ELF-1 (cell line): Measurements from ENCODE around the gene ARHGAP40.

Source experiments
- DNase-seq: peaks from one replicate; pipeline ENCODE4 v3.0.0-alpha.2; 2016; ENCODE audit warnings: low read depth, low spot score

ARHGAP40 gene

GRCh38 chr20:38649275-38649891, 47.8 kb downstream of the ARHGAP40 start:
- DNase-seq: peak; percentile 39

GRCh38 chr20:38650010-38650409, 48.4 kb downstream of the ARHGAP40 start:
- no peak for DNase-seq

- no peak for DNase-seq
These were observed 49.5 kb downstream of the ARHGAP40 start for GRCh38 chr20:38651154-38651553.

DNA sequence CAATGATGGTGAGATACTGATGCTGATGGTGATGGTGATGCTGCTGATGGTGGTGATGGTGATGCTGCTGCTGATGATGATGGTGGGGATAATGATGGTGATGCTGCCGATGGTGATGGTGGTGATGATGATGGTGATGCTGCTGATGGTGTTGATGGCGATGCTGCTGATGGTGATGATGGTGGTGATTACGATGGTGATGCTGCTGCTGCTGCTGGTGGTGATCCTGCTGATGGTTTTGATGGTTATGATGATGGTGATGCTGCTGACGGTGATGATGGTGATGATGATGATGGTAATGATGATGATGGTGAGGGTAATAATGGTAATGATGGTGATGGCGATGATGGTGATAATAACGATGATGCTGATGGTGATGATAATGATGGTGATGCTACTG, 50.0 kb downstream of the ARHGAP40 start:
- no peak for DNase-seq

DNA sequence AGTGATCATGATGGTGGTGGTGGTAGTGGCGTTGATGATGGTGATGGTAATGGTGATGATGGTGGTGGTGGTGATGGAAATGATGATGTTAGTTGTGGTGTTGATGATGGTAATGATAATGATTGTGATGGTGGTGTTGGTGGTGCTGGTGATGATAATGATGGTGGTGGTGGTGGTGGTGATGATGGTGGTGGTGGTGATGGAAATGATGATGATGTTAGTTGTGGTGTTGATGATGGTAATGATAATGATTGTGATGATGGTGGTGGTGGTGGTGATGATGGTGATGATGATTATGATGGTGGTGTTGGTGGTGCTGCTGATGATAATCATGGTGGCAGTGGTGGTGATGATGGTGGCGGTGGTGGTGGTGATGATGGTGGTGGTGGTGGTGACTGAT, 51.4 kb downstream of the ARHGAP40 start:
- no peak for DNase-seq

DNA sequence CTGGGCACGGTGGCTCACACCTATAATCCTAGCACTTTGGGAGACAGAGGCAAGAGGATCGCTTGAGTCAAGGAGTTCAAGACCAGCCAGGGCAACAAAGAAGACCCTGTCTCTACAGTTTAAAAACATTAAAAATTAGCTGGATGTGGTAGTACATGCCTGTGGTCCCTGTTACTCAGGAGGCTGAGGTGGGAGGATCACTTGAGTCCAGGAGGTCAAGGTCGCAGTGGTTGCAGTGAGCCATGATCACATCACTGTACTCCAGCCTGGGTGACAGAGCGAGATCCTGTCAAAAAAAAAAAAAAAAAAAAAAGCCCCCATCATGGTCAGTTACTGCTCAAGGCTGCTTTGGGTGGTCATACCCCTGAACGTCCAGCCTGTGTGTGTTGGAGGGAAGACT, 55.8 kb downstream of the ARHGAP40 start:
- DNase-seq: no peak

- peak; percentile 62 for DNase-seq
These were observed 57.4 kb downstream of the ARHGAP40 start for GRCh38 chr20:38658879-38659596.

DNA sequence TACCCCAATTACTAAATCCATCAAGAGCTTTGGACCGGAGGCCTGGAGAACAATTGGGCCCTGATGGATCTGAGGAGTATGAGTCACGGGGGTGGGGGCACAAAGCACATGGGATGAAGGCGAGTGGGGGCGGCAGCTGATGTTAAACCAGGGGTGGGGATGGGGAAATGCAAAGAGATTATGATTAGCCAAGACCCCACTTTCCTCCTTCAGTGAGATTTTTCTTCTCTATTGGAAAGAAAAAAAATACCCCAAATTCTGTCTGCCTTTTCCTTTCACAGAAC, 57.9 kb downstream of the ARHGAP40 start:
- DNase-seq: no peak

- no peak for DNase-seq
These were observed 58.8 kb downstream of the ARHGAP40 start for GRCh38 chr20:38660429-38660828.

GRCh38 chr20:38663660-38664059, 62.1 kb downstream of the ARHGAP40 start:
- DNase-seq: no peak

GRCh38 chr20:38664284-38664683, 62.7 kb downstream of the ARHGAP40 start:
- DNase-seq: no peak

DNA sequence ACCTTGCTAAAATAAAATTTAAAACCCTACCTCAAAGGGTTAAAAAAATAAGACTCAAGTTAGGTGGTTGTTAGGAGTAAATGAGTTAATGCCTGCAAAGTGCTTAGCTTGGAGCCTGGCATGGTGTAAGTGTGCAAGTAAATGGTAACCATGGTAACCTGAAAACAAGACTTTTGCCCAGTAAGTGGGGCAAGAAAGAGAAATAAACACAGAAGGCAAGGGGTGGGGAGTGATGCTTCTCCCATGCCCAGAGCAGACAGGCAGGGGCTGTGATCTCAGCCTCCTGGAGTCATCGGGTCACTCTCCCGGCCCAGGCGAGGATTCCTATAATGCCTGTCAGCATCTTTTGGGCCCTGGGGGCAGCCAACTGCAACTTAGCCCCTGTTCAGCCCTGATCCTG, 63.5 kb downstream of the ARHGAP40 start:
- peak; percentile 53 for DNase-seq

DNA sequence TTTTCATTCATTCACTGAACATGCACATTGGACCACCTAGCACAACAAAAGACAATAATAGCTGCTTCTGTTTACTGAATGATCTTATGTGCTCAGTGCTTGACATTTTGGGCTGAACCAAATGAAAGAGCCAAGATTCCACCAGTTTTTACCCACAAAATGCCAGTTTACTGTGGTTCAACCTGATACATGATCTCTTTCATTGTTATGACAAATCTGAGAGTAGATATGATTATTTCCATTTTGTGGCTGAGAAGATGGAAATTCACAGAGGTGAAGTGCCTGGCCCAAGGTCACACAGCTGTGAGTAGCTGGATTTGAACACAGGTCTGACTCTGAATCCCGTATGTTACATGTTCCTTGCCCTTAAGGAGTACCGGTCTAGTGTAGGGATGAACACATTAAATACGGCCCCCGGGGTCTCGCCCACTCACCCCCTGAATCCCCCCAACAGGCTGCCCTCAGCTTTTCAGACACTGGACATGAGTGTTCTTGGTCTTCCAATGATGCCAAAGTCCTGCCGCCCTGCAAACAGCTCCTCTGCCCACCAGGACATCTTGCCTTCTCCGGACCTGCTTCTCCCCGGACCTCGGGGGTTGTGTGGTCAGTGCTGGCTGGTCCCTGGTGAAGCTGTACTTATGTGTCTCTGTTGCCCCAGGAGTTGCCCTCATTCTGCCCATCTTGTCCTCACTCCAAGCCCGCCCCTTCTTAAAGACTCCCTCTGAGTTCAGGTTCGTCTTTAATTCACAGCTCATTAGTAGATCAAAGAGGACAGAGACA, 64.1 kb downstream of the ARHGAP40 start:
- no peak for DNase-seq

GRCh38 chr20:38667417-38667956, 65.9 kb downstream of the ARHGAP40 start:
- no peak for DNase-seq

GRCh38 chr20:38669688-38670087, 68.1 kb downstream of the ARHGAP40 start:
- no peak for DNase-seq

DNA sequence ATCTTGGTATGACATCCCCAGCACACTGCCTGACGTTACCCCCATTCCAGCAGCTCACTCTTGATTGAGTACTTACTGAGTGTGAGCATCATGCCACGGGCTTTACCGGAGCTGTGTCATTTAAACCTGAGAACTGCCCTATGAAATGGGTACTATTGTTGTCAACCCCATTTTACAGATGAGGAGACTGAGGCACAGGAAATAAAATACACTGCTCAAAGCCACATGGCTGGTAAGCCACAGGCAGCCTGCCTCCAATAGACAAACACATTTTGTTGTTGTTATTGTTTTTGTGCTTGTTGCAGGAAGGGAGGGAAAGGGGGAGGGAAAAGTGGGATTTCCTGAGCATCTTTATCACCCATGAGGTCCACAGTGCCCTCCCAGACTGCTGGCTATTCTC, 69.2 kb downstream of the ARHGAP40 start:
- no peak for DNase-seq

- peak; percentile 76 for DNase-seq
These were observed 69.6 kb downstream of the ARHGAP40 start for GRCh38 chr20:38671186-38671585.

- no peak for DNase-seq
These were observed 70.2 kb downstream of the ARHGAP40 start for GRCh38 chr20:38671701-38672292.

DNA sequence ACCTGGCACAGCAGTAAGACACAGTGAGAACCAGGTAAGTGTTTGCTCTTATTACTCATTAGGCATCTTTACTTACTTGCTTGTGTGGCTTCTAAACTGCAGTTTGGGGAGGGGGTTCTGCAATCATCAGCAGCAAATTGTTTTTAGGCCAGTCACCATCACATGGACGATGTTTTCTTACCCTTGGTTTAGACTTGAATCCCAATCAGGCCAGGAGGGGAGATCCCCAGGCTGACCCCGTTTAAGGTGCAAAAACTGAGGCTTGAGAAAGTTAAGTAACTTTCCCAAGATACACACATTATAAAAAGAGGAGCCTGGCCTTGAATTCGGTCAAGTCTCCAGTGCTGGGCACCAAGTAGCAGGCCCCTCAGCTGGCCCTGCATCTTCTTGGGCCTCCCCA, 70.9 kb downstream of the ARHGAP40 start:
- no peak for DNase-seq

DNA sequence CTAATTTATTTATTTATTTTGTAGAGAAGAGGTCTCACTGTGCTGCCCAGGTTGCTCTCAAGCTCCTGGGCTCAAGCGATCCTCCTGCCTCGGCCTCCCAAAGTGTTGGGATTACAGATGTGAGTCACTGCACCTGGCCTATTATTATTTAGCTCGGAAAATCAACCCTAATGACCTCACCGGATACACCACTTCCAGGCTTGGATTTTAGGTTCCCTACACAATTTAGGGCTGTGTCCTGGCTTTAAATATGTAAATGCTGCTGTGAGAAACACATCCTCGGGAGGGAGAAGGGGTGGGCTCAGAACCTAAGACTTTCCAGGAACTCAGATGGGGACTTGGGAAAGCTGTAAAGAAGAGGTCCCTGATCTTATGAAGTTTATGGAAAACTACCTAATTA, 71.7 kb downstream of the ARHGAP40 start:
- no peak for DNase-seq

DNA sequence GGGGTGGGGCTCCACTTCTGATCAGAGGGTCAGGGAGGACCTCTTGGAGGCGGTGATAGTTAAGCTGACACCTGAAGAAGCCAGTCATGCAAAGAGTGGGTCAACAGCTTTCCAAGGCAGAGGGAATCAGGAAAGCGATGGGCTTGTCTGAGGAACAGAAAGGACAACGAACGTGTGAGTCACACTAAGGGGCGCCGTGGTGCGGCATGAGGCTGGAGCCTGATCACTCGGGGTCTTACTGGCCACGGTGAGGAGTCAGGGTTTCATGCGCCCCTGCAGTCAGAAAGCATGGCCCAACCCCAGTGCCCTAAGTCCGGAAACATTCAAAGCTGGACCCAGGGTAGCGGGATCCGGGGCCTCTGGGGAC, 72.1 kb downstream of the ARHGAP40 start:
- peak; percentile 51 for DNase-seq

- DNase-seq: peak; percentile 61
These were observed 72.6 kb downstream of the ARHGAP40 start for GRCh38 chr20:38674092-38674764.
